Measurements from ENCODE around the gene IL11.
"Not testable (repeated sequence)": the region's sequence is repeated elsewhere in the genome, so short reads cannot be mapped to it uniquely, and the experiment has no call there.

Gene IL11

GRCh38 chr19:55370305-55370988 is at the start of gene IL11:
Gene IL11, minus strand, starts transcription at chr19:55370463. Its CDS starts 153 bp downstream, at chr19:55370310.
- DNase-seq (ENCODE audit: low read depth): no peak
- TF ChIP-seq CTCF (IDR thresholded peaks at IDR 0.05; ENCODE audit: low read length, missing control alignments): no peak
- peak within 1 kb of the TSS; percentile 59 for H3K4me3 ChIP-seq (replicated peaks; ENCODE audit: low read depth, low read length)

DNA sequence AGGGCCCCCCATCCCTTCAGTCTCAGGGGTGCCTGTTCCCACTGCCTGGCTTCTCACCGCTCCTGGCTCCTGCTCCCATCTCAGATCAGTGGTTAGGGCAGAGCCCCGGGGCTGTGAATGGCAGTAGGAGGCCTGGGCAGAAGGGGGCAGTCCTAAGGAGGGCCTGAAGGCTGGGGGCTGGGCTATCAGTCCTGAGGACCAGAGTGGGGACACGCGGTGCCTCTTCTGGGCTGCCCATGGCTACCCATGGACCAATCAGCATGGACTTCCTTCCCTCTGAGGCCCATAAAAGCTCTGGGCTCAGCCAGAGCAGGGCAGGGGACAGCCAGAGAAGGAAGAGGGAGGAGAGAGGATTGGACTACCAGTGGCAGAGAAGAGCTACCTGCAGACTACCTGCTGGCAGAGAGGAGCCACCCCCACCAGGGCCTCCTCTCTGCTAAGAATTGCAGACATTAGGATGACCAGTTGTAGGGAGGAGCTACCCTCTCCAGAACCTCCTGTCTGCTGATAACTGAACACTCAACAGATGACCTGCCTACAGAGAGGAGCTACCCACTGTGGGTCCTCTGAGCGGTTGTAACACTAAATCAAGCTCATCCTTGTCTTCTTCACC is 49.5 kb upstream of the IL11 start:
- TF ChIP-seq CTCF (IDR thresholded peaks at IDR 0.05; ENCODE audit: low read length, missing control alignments): no peak
- no peak overlapping the region for H3K4me3 ChIP-seq (replicated peaks; ENCODE audit: low read depth, low read length)
- no peak for DNase-seq (ENCODE audit: low read depth)

GRCh38 chr19:55419103-55419502 is 48.8 kb upstream of the IL11 start:
- no peak overlapping the region for H3K4me3 ChIP-seq (replicated peaks; ENCODE audit: low read depth, low read length)
- TF ChIP-seq CTCF (IDR thresholded peaks at IDR 0.05; ENCODE audit: low read length, missing control alignments): no peak
- no peak for DNase-seq (ENCODE audit: low read depth)

- H3K4me3 ChIP-seq (replicated peaks; ENCODE audit: low read depth, low read length): no peak overlapping the region
- peak; percentile 78 for TF ChIP-seq CTCF (IDR thresholded peaks at IDR 0.05; ENCODE audit: low read length, missing control alignments)
- DNase-seq (ENCODE audit: low read depth): peak; percentile 88
Observed at GRCh38 chr19:55418185-55418584, 47.9 kb upstream of the IL11 start.

DNA sequence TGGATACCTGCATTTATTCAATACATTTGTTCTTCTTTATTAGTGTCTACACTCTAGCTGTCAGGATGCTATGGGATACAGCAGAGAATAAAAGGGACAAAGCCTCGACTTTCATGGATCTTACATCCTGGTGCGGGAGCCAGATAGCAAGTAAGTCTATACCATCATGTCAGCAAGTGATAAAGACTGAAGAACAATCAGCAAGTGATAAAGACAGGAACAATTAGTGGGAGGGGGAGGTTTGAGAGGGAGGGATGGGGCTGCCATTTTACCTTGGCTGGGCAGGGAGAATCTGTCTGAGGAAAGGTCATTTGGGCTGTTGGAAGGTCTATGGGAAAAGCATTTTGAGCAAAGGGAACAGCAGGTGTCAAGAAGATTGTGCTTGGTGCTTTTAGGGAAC is 39.9 kb upstream of the IL11 start:
- TF ChIP-seq CTCF (IDR thresholded peaks at IDR 0.05; ENCODE audit: low read length, missing control alignments): no peak
- H3K4me3 ChIP-seq (replicated peaks; ENCODE audit: low read depth, low read length): no peak overlapping the region
- DNase-seq (ENCODE audit: low read depth): no peak

GRCh38 chr19:55409179-55409578 is 38.9 kb upstream of the IL11 start:
- DNase-seq (ENCODE audit: low read depth); H3K4me3 ChIP-seq (replicated peaks; ENCODE audit: low read depth, low read length): not testable (repeated sequence)

- H3K4me3 ChIP-seq (replicated peaks; ENCODE audit: low read depth, low read length): peak overlapping the region; percentile 51
- no peak for DNase-seq (ENCODE audit: low read depth)
- TF ChIP-seq CTCF (IDR thresholded peaks at IDR 0.05; ENCODE audit: low read length, missing control alignments): no peak
Observed at GRCh38 chr19:55408533-55408872, 38.2 kb upstream of the IL11 start.
